IPS-20b (cell line): ENCODE data around the gene TAB2.

Experiments
- H3K27ac ChIP-seq: one replicate; pipeline ENCODE4 v1.5.1; 2013; ENCODE audit warnings: low read length
- H3K27me3 ChIP-seq: 2 replicates; pipeline ENCODE4 v1.6.1; 2013; ENCODE audit warnings: mild to moderate bottlenecking, low read length, inconsistent platforms; ENCODE audit not compliant: insufficient read depth
- H3K36me3 ChIP-seq: 2 replicates; pipeline ENCODE4 v1.6.1; 2013; ENCODE audit warnings: low read depth, mild to moderate bottlenecking, inconsistent platforms, low read length, moderate library complexity; ENCODE audit not compliant: insufficient read depth
- H3K4me1 ChIP-seq: 2 replicates; pipeline ENCODE4 v1.6.1; 2013; ENCODE audit warnings: mild to moderate bottlenecking, control low read depth, inconsistent platforms, low read length, moderate library complexity; ENCODE audit not compliant: insufficient read depth
- H3K4me3 ChIP-seq: 2 replicates; pipeline ENCODE4 v1.5.1; 2013; ENCODE audit warnings: mild to moderate bottlenecking, low read length, inconsistent platforms
- H3K9ac ChIP-seq: 2 replicates; pipeline ENCODE4 v1.6.1; 2013; ENCODE audit warnings: low read depth, mild to moderate bottlenecking, inconsistent platforms, low read length, moderate library complexity
- H3K9me3 ChIP-seq: 2 replicates; pipeline ENCODE4 v1.6.1; 2013; ENCODE audit warnings: mild to moderate bottlenecking, low read depth, low read length, inconsistent platforms; ENCODE audit not compliant: insufficient read depth

The TAB2 gene

GRCh38 chr6:149395185-149395584 is 77.7 kb downstream of the TAB2 start:
- Histone ChIP-seq H3K9ac (no peak overlapping the region), H3K4me1 (no peaks in the 10 kb centered on the region), H3K4me3 (no peak overlapping the region), H3K9me3 (no peaks in the 10 kb centered on the region), H3K27me3 (no peaks in the 10 kb centered on the region), H3K36me3 (peaks cover 28% of the 10 kb centered on the region), H3K27ac (no peak overlapping the region)

- H3K9me3 ChIP-seq, result no peaks in the 10 kb centered on the region
- no peaks in the 10 kb centered on the region for H3K4me1 ChIP-seq
- H3K27me3 ChIP-seq, result no peaks in the 10 kb centered on the region
- H3K9ac ChIP-seq, result no peak overlapping the region
- H3K36me3 ChIP-seq, result peaks cover 46% of the 10 kb centered on the region
- H3K27ac ChIP-seq, result no peak overlapping the region
- H3K4me3 ChIP-seq, result no peak overlapping the region
Observed at GRCh38 chr6:149397384-149397783, 79.9 kb downstream of the TAB2 start.

- Histone ChIP-seq H3K4me1 (no peaks in the 10 kb centered on the region), H3K27ac (no peak within 1 kb of the TSS), H3K27me3 (no peaks in the 10 kb centered on the region), H3K36me3 (peaks cover 69% of the 10 kb centered on the region), H3K9me3 (no peaks in the 10 kb centered on the region), H3K9ac (no peak within 1 kb of the TSS), H3K4me3 (no peak within 1 kb of the TSS)
Observed at GRCh38 chr6:149400050-149400449, 82.5 kb downstream of the TAB2 start, which contains the start of gene SUMO4. Gene SUMO4, plus strand, starts transcription at chr6:149400262. Its CDS starts 130 bp downstream, at chr6:149400392.

GRCh38 chr6:149403534-149403933 is 86.0 kb downstream of the TAB2 start:
- Histone ChIP-seq H3K27ac (no peak overlapping the region), H3K9me3 (no peaks in the 10 kb centered on the region), H3K27me3 (no peaks in the 10 kb centered on the region), H3K36me3 (peaks cover 69% of the 10 kb centered on the region), H3K9ac (no peak overlapping the region), H3K4me3 (no peak overlapping the region), H3K4me1 (no peaks in the 10 kb centered on the region)

- Histone ChIP-seq H3K4me3 (no peak overlapping the region), H3K27me3 (no peaks in the 10 kb centered on the region), H3K4me1 (no peaks in the 10 kb centered on the region), H3K9ac (no peak overlapping the region), H3K9me3 (no peaks in the 10 kb centered on the region), H3K36me3 (peaks cover 70% of the 10 kb centered on the region), H3K27ac (no peak overlapping the region)
Observed at GRCh38 chr6:149405823-149406765, 88.6 kb downstream of the TAB2 start.

GRCh38 chr6:149409617-149410016 is 92.1 kb downstream of the TAB2 start:
- H3K4me3 ChIP-seq, result no peak overlapping the region
- no peak overlapping the region for H3K9ac ChIP-seq
- peaks cover 45% of the 10 kb centered on the region for H3K36me3 ChIP-seq
- no peaks in the 10 kb centered on the region for H3K27me3 ChIP-seq
- H3K4me1 ChIP-seq, result no peaks in the 10 kb centered on the region
- H3K9me3 ChIP-seq, result no peaks in the 10 kb centered on the region
- no peak overlapping the region for H3K27ac ChIP-seq

GRCh38 chr6:149410557-149410956 is 93.0 kb downstream of the TAB2 start:
- Histone ChIP-seq H3K27ac (no peak overlapping the region), H3K4me3 (no peak overlapping the region), H3K9me3 (no peaks in the 10 kb centered on the region), H3K4me1 (no peaks in the 10 kb centered on the region), H3K9ac (no peak overlapping the region), H3K36me3 (peaks cover 36% of the 10 kb centered on the region), H3K27me3 (no peaks in the 10 kb centered on the region)

GRCh38 chr6:149414009-149414408 is 96.5 kb downstream of the TAB2 start:
- Histone ChIP-seq H3K4me3 (no peak overlapping the region), H3K27ac (no peak overlapping the region), H3K9me3 (0 out of 2 replicates have a peak, but pooled peaks cover 4% of the 10 kb centered on the region), H3K36me3 (peaks cover 24% of the 10 kb centered on the region), H3K9ac (no peak overlapping the region), H3K4me1 (no peaks in the 10 kb centered on the region), H3K27me3 (no peaks in the 10 kb centered on the region)

GRCh38 chr6:149414821-149415220 is 97.3 kb downstream of the TAB2 start:
- Histone ChIP-seq H3K9ac (no peak overlapping the region), H3K4me3 (no peak overlapping the region), H3K36me3 (peaks cover 16% of the 10 kb centered on the region), H3K9me3 (0 out of 2 replicates have a peak, but pooled peaks cover 4% of the 10 kb centered on the region), H3K27ac (no peak overlapping the region), H3K27me3 (no peaks in the 10 kb centered on the region), H3K4me1 (no peaks in the 10 kb centered on the region)

GRCh38 chr6:149419696-149420404 is 102.3 kb downstream of the TAB2 start:
- Histone ChIP-seq H3K27ac (no peak overlapping the region), H3K4me3 (no peak overlapping the region), H3K9ac (no peak overlapping the region), H3K9me3 (0 out of 2 replicates have a peak, but pooled peaks cover 4% of the 10 kb centered on the region), H3K27me3 (no peaks in the 10 kb centered on the region), H3K4me1 (peaks cover 5% of the 10 kb centered on the region; the same call in 1 of the 2 replicates), H3K36me3 (no peaks in the 10 kb centered on the region)

GRCh38 chr6:149421132-149421531 is 103.6 kb downstream of the TAB2 start:
- Histone ChIP-seq H3K4me3 (no peak overlapping the region), H3K4me1 (peaks cover 5% of the 10 kb centered on the region; the same call in 1 of the 2 replicates), H3K27me3 (no peaks in the 10 kb centered on the region), H3K9ac (no peak overlapping the region), H3K36me3 (no peaks in the 10 kb centered on the region), H3K27ac (no peak overlapping the region), H3K9me3 (0 out of 2 replicates have a peak, but pooled peaks cover 2% of the 10 kb centered on the region)
